Mesothelial cell of epicardium (in vitro differentiated cells): ENCODE data around the gene TNN. TPM values are rescaled to one million over a fixed set of nuclear protein-coding genes. Genes with fewer than 3 reads are reported as not detected.

Experiments used
- DNase-seq, 2 experiments: peaks; one replicate each; pipeline ENCODE4 v3.0.0; 2021; ENCODE audit warnings: low spot score in 2 of 2; ENCODE audit not compliant: unreplicated experiment in 2 of 2
- H3K27ac Mint-ChIP-seq: 2 replicates; pipeline ENCODE4 v1.8.0; 2021; ENCODE audit warnings: mixed read lengths
- H3K27me3 Mint-ChIP-seq: 2 replicates; pipeline ENCODE4 v1.8.0; 2021; ENCODE audit warnings: low read depth, mixed read lengths
- H3K36me3 Mint-ChIP-seq: 2 replicates; pipeline ENCODE4 v1.8.0; 2021; ENCODE audit warnings: mixed read lengths
- H3K4me1 Mint-ChIP-seq: 2 replicates; pipeline ENCODE4 v1.8.0; 2021; ENCODE audit warnings: mixed read lengths
- H3K4me3 Mint-ChIP-seq: 2 replicates; pipeline ENCODE4 v1.8.0; 2021; ENCODE audit warnings: mild to moderate bottlenecking, moderate library complexity, mixed read lengths
- H3K9me3 Mint-ChIP-seq: 2 replicates; pipeline ENCODE4 v1.8.0; 2021; ENCODE audit warnings: mixed read lengths
- CTCF ChIP-seq: fragments of 200-600 bp; sonication (generic); IDR thresholded peaks from one replicate; pipeline ENCODE4 v1.5.0; 2021; ENCODE audit warnings: antibody characterized with exemption; ENCODE audit not compliant: unreplicated experiment
- total RNA-seq: library from RNA; stranded (reverse); gene quantifications from 3 replicates; pipeline ENCODE4 v1.2.1, GENCODE V29; 2021

Gene TNN
- total RNA-seq, 1 donor from 2014 or later = 2.0 TPM

- H3K27me3 Mint-ChIP-seq = peaks cover 31% of the 10 kb centered on the region
- TF ChIP-seq CTCF = no peak
- H3K27ac Mint-ChIP-seq = no peak overlapping the region
- H3K4me1 Mint-ChIP-seq = peaks cover 8% of the 10 kb centered on the region
- no peak overlapping the region for H3K4me3 Mint-ChIP-seq
- DNase-seq = no peak
- no peaks in the 10 kb centered on the region for H3K36me3 Mint-ChIP-seq
- no peaks in the 10 kb centered on the region for H3K9me3 Mint-ChIP-seq
Observed at GRCh38 chr1:175134500-175134899, 66.9 kb downstream of the TNN start.

GRCh38 chr1:175136246-175136645, 68.6 kb downstream of the TNN start:
- no peak for TF ChIP-seq CTCF
- no peak overlapping the region for H3K27ac Mint-ChIP-seq
- no peak overlapping the region for H3K4me3 Mint-ChIP-seq
- H3K4me1 Mint-ChIP-seq = no peaks in the 10 kb centered on the region
- no peaks in the 10 kb centered on the region for H3K9me3 Mint-ChIP-seq
- peaks cover 35% of the 10 kb centered on the region for H3K27me3 Mint-ChIP-seq
- DNase-seq = no peak
- no peaks in the 10 kb centered on the region for H3K36me3 Mint-ChIP-seq

GRCh38 chr1:175137369-175137768, 69.7 kb downstream of the TNN start:
- TF ChIP-seq CTCF = no peak
- DNase-seq = no peak
- no peaks in the 10 kb centered on the region for H3K36me3 Mint-ChIP-seq
- no peak overlapping the region for H3K4me3 Mint-ChIP-seq
- no peak overlapping the region for H3K27ac Mint-ChIP-seq
- H3K27me3 Mint-ChIP-seq = peaks cover 36% of the 10 kb centered on the region
- H3K4me1 Mint-ChIP-seq = no peaks in the 10 kb centered on the region
- H3K9me3 Mint-ChIP-seq = no peaks in the 10 kb centered on the region

GRCh38 chr1:175138579-175138978, 70.9 kb downstream of the TNN start:
- no peak for TF ChIP-seq CTCF
- H3K27ac Mint-ChIP-seq = no peak overlapping the region
- no peaks in the 10 kb centered on the region for H3K36me3 Mint-ChIP-seq
- no peak overlapping the region for H3K4me3 Mint-ChIP-seq
- no peaks in the 10 kb centered on the region for H3K4me1 Mint-ChIP-seq
- H3K27me3 Mint-ChIP-seq = peaks cover 33% of the 10 kb centered on the region
- no peak for DNase-seq
- H3K9me3 Mint-ChIP-seq = no peaks in the 10 kb centered on the region

GRCh38 chr1:175145899-175146528, 78.4 kb downstream of the TNN start:
- Mint-ChIP-seq H3K27me3 (peaks cover 45% of the 10 kb centered on the region), H3K36me3 (no peaks in the 10 kb centered on the region), H3K27ac (no peak overlapping the region), H3K9me3 (no peaks in the 10 kb centered on the region), H3K4me1 (peaks cover 4% of the 10 kb centered on the region), H3K4me3 (no peak overlapping the region)
- DNase-seq = no peak
- TF ChIP-seq CTCF = no peak
